ENCODE results near the gene UST. TPM values are rescaled to one million over a fixed set of nuclear protein-coding genes. Genes with fewer than 3 reads are reported as not detected.

The UST gene
- total and polyA plus RNA-seq, 8 donors, result 3.7 to 20.9 (median 8.6) TPM

GRCh38 chr6:148700741-148701311 lies 46.0 kb upstream of the UST start:
- no peaks in the 10 kb centered on the region for H3K9me3 ChIP-seq
- H3K27ac ChIP-seq, result peak overlapping the region in 2 of 4 donors; percentile 4 to 12
- peak overlapping the region in 2 of 4 donors; percentile 34 to 46 for H3K4me3 ChIP-seq
- peaks cover 0 to 8% (median 7%) of the 10 kb centered on the region in 3 donors for H3K4me1 ChIP-seq
- WGBS, 2 donors, result 6 to 9% methylated on average over 8 of the region's 8 CpGs
- no peaks in the 10 kb centered on the region for H3K27me3 ChIP-seq
- ATAC-seq (peak; percentile 43 to 91 (median 79)), FAIRE-seq (no peak), DNase-seq (no peak)
- no peaks in the 10 kb centered on the region for H3K36me3 ChIP-seq
- intact Hi-C loops (cut with DNase I), result no loop called here
- TF ChIP-seq, protein P1, sequence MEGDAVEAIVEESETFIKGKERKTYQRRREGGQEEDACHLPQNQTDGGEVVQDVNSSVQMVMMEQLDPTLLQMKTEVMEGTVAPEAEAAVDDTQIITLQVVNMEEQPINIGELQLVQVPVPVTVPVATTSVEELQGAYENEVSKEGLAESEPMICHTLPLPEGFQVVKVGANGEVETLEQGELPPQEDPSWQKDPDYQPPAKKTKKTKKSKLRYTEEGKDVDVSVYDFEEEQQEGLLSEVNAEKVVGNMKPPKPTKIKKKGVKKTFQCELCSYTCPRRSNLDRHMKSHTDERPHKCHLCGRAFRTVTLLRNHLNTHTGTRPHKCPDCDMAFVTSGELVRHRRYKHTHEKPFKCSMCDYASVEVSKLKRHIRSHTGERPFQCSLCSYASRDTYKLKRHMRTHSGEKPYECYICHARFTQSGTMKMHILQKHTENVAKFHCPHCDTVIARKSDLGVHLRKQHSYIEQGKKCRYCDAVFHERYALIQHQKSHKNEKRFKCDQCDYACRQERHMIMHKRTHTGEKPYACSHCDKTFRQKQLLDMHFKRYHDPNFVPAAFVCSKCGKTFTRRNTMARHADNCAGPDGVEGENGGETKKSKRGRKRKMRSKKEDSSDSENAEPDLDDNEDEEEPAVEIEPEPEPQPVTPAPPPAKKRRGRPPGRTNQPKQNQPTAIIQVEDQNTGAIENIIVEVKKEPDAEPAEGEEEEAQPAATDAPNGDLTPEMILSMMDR (IDR thresholded peaks at IDR 0.05), result no peak

DNA sequence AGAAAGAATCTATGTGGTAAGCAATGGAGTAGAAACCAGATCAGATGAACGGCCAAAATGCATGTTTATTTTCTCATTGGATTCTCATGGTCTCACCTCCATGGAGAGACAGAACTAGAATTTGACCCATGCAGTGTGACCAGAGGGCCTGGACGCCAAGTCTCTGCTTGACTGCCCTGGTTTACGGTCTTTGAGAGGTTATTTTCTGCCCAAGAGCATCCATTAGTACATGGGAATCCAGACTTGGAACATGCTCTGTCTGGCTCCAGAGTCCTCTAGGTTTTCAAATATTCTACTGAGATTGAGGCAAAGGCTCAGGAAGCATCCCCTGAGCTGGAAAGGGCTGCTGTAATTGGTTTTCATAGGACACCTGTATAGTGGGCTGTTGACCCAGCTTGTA lies 45.5 kb upstream of the UST start:
- intact Hi-C loops (cut with DNase I), result no loop called here
- ATAC-seq, result peak in 1 of 4 donors; percentile 14
- peaks cover 0 to 8% (median 7%) of the 10 kb centered on the region in 3 donors for H3K4me1 ChIP-seq
- peak overlapping the region in 2 of 4 donors; percentile 34 to 46 for H3K4me3 ChIP-seq
- no peak for DNase-seq
- H3K27me3 ChIP-seq, result no peaks in the 10 kb centered on the region
- TF ChIP-seq, protein P1 (IDR thresholded peaks at IDR 0.05), result no peak
- no peak for FAIRE-seq
- 74 to 77% methylated on average over 3 of the region's 3 CpGs for WGBS, 2 donors
- H3K9me3 ChIP-seq, result no peaks in the 10 kb centered on the region
- no peak overlapping the region for H3K27ac ChIP-seq
- no peaks in the 10 kb centered on the region for H3K36me3 ChIP-seq

DNA sequence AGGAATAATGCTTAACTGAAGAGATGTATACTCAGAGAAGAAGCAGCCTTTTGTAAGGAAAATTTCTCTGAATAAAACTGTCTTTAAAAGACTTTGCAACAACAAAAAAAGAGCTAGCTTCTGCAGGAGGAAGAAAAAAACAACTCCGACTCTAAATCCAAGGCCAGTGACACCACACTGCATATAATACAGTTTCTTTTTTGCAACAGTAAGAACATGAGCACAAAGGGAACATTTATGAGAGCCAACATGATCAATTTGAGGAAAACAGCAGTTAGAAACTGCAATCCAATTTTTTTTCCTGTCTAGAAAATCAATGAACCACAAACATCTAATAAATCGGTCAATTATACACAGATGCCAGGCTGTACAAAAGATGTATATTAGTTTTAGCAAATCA lies 42.9 kb upstream of the UST start:
- ATAC-seq (no peak), FAIRE-seq (no peak), DNase-seq (no peak)
- H3K4me1 ChIP-seq, result peaks cover 0 to 8% (median 7%) of the 10 kb centered on the region in 3 donors
- no peaks in the 10 kb centered on the region for H3K27me3 ChIP-seq
- no peaks in the 10 kb centered on the region for H3K36me3 ChIP-seq
- no peak overlapping the region for H3K27ac ChIP-seq
- H3K4me3 ChIP-seq, result no peak overlapping the region
- intact Hi-C loops (cut with DNase I), result no loop called here
- no peaks in the 10 kb centered on the region for H3K9me3 ChIP-seq
- TF ChIP-seq, protein P1 (IDR thresholded peaks at IDR 0.05), result no peak
- WGBS, 2 donors, result 49 to 54% methylated on average over 2 of the region's 2 CpGs

GRCh38 chr6:148704400-148705246 lies 42.2 kb upstream of the UST start:
- DNase-seq (no peak), FAIRE-seq (no peak), ATAC-seq (no peak)
- Histone ChIP-seq H3K4me1 (peaks cover 0 to 8% (median 7%) of the 10 kb centered on the region in 3 donors), H3K4me3 (no peak overlapping the region), H3K27me3 (no peaks in the 10 kb centered on the region), H3K9me3 (no peaks in the 10 kb centered on the region), H3K27ac (no peak overlapping the region), H3K36me3 (no peaks in the 10 kb centered on the region)
- intact Hi-C loops (cut with DNase I), result no loop called here
- TF ChIP-seq, protein P1 (IDR thresholded peaks at IDR 0.05), result no peak
- WGBS, 2 donors, result 80 to 86% methylated on average over 7 of the region's 7 CpGs

- no peak for DNase-seq
- Histone ChIP-seq H3K9me3 (no peaks in the 10 kb centered on the region), H3K36me3 (no peaks in the 10 kb centered on the region), H3K4me3 (no peak overlapping the region), H3K4me1 (no peaks in the 10 kb centered on the region), H3K27ac (no peak overlapping the region), H3K27me3 (no peaks in the 10 kb centered on the region)
- intact Hi-C loops (cut with DNase I), result no loop called here
- 85 to 86% methylated on average over 1 of the region's 1 CpG for WGBS, 2 donors
- no peak for FAIRE-seq
- TF ChIP-seq, protein P1 (IDR thresholded peaks at IDR 0.05), result no peak
- ATAC-seq, result no peak
Observed at GRCh38 chr6:148708707-148709106, 38.1 kb upstream of the UST start.
